Vagina (tissue), 2 donors: ENCODE data around the gene KYAT1. TPM values are rescaled to one million over a fixed set of nuclear protein-coding genes. Genes with fewer than 3 reads are reported as not detected.

Experiments used
- DNase-seq, 2 donors: peaks; one replicate each; pipeline ENCODE4 v3.0.0-alpha.2; 2017; ENCODE audit errors: extremely low spot score in 2 of 2
- H3K27ac ChIP-seq: fragments of 200-600 bp; sonication (generic); one replicate; pipeline ENCODE4 v1.5.1; 2019
- H3K27me3 ChIP-seq: fragments of 200-600 bp; sonication (generic); one replicate; pipeline ENCODE4 v1.5.1; 2019
- H3K36me3 ChIP-seq, 2 donors: fragments of 200-600 bp; sonication (generic); one replicate each; pipeline ENCODE4 v1.5.1; 2017 to 2019
- H3K4me1 ChIP-seq: fragments of 200-600 bp; sonication (generic); one replicate; pipeline ENCODE4 v1.5.1; 2019
- H3K4me3 ChIP-seq, 2 donors: fragments of 200-600 bp; sonication (generic); 1 replicate in 1 of 2; 2 replicates in 1 of 2; pipeline ENCODE4 v1.5.1; 2016 to 2019
- H3K9me3 ChIP-seq: fragments of 200-600 bp; sonication (generic); one replicate; pipeline ENCODE4 v1.5.1; 2019
- POLR2A ChIP-seq, 2 donors: fragments of 450-650 bp; IDR thresholded peaks; one replicate each; pipeline ENCODE4 v1.6.1; 2017; ENCODE audit warnings: antibody characterized with exemption in 2 of 2, mild to moderate bottlenecking in 2 of 2, moderate library complexity in 2 of 2
- POLR2AphosphoS5 ChIP-seq, 2 donors: sonication (generic); formaldehyde crosslinking; IDR thresholded peaks; one replicate each; pipeline ENCODE4 v1.9.0; 2017; ENCODE audit warnings: antibody characterized with exemption in 2 of 2, mild to moderate bottlenecking in 2 of 2, low read depth in 1 of 2; ENCODE audit not compliant: insufficient read depth in 1 of 2
- intact Hi-C: fragments of 100-400 bp; cut with DNase I; formaldehyde crosslinking; loops from one replicate; pipeline ENCODE4 v1.15.1; 2023
- total RNA-seq: library from RNA; depleted of rRNA; stranded (reverse); fragments of >200 nt; gene quantifications from one replicate; pipeline ENCODE4 v1.2.3, GENCODE V29; 2016
- TF ChIP-seq, protein P1 (sequence below), 3 experiments: fragments of 450-650 bp in 2 of 3; fragments of 200-600 bp in 1 of 3; sonication (generic) in 1 of 3; IDR thresholded peaks; one replicate each; pipeline ENCODE4 v1.5.1; 2017 to 2019; ENCODE audit warnings: antibody characterized with exemption in 3 of 3, mild to moderate bottlenecking in 2 of 3, moderate library complexity in 2 of 3

The KYAT1 gene
- total RNA-seq, 1 donor from 2014 or later: 11.0 TPM

DNA sequence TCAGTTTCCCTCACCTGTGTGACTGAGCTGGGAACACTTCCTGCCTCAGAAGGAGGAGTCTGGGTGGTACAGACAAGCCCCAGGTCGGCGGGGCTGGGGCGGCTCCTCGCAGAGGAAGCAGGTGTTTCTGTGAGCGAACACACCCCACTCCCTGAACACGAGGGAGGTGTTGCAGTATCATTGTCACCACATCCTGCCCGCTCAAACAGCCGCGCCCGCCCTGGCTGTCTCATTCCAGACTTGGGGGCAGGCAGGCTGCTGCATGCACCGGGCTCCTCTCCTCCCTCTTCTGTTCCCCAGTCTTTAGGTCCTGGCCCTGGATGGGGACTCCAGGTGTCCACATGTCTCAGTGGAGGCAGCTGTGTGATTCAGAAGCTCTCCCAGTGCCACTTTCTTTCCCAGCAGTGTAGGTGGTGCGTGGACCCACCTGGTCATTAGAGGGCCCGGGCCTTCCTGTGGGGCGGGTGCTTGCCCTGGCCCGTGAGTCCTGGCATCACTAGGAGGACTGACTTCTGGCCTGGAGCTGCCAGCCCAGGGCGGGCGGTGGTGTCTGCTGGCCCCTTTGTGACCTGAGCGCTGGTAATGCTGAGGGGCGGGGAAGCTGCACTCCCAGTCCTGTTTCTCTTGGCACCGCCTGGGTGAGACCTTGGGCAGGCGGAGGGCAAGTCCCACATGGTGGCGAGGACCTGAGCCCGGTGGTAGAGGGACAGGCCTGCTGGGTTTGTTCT, 20.8 kb upstream of the KYAT1 start:
- TF ChIP-seq POLR2A (IDR thresholded peaks at IDR 0.05) (no peak), POLR2AphosphoS5 (IDR thresholded peaks at IDR 0.05; ENCODE audit: insufficient read depth in 1 of 2, low read depth in 1 of 2) (peak; percentile 78 to 83)
- TF ChIP-seq, protein P1, sequence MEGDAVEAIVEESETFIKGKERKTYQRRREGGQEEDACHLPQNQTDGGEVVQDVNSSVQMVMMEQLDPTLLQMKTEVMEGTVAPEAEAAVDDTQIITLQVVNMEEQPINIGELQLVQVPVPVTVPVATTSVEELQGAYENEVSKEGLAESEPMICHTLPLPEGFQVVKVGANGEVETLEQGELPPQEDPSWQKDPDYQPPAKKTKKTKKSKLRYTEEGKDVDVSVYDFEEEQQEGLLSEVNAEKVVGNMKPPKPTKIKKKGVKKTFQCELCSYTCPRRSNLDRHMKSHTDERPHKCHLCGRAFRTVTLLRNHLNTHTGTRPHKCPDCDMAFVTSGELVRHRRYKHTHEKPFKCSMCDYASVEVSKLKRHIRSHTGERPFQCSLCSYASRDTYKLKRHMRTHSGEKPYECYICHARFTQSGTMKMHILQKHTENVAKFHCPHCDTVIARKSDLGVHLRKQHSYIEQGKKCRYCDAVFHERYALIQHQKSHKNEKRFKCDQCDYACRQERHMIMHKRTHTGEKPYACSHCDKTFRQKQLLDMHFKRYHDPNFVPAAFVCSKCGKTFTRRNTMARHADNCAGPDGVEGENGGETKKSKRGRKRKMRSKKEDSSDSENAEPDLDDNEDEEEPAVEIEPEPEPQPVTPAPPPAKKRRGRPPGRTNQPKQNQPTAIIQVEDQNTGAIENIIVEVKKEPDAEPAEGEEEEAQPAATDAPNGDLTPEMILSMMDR (IDR thresholded peaks at IDR 0.05): no peak
- Histone ChIP-seq H3K27me3 (no peaks in the 10 kb centered on the region), H3K4me3 (no peak overlapping the region), H3K36me3 (peaks cover 0 to 14% of the 10 kb centered on the region in 2 donors), H3K9me3 (no peaks in the 10 kb centered on the region), H3K4me1 (peaks cover 70% of the 10 kb centered on the region), H3K27ac (peak overlapping the region; percentile 94)
- intact Hi-C loops: no loop called here
- DNase-seq: no peak

DNA sequence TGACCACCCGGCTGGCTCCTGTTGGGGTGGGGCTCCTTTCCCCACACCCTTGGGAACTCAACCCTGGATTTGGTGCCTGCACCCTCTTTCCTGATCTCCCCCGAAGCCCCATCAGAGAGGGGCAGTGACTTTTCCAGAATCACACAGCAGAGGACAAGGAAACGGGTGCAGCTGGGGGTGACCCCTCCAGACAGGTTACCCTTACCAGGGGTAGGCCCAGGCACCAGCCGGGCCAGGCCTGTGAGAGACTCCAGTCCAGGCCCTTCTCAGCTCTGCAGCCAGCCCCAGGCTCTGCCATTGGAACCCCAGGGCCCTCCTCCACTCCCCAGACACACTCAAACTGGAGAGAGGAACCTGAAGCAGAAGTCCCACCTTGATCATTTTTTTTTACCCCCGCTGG, 20.1 kb upstream of the KYAT1 start:
- Histone ChIP-seq H3K27ac (peak overlapping the region; percentile 94), H3K27me3 (no peaks in the 10 kb centered on the region), H3K4me3 (no peak overlapping the region), H3K9me3 (no peaks in the 10 kb centered on the region), H3K4me1 (peaks cover 71% of the 10 kb centered on the region), H3K36me3 (peaks cover 0 to 14% of the 10 kb centered on the region in 2 donors)
- intact Hi-C loops: no loop called here
- TF ChIP-seq POLR2A (IDR thresholded peaks at IDR 0.05) (no peak), POLR2AphosphoS5 (IDR thresholded peaks at IDR 0.05; ENCODE audit: insufficient read depth in 1 of 2, low read depth in 1 of 2) (no peak)
- TF ChIP-seq, protein P1 (IDR thresholded peaks at IDR 0.05): no peak
- no peak for DNase-seq

DNA sequence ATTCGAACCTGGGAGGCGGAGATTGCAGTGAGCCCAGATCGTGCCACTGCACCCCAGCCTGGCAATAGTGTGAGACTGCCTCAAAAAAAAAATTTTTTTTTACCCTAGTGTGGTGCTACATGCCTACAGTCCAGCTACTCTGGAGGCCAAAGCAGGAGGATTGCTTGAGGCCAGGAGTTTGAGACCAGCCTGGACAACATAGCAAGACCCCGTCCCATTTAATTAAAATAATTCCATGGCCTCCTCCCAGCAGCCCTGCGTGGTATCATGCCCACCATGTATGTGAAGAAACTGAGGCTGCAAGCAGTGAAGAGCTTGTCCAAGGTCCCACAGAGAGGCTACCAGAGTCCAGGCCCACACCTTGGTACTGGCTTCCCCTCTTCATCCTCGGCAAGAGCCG, 19.6 kb upstream of the KYAT1 start:
- no peak for DNase-seq
- Histone ChIP-seq H3K4me1 (peaks cover 71% of the 10 kb centered on the region), H3K36me3 (peaks cover 0 to 14% of the 10 kb centered on the region in 2 donors), H3K27ac (peak overlapping the region; percentile 94), H3K27me3 (no peaks in the 10 kb centered on the region), H3K4me3 (no peak overlapping the region), H3K9me3 (no peaks in the 10 kb centered on the region)
- TF ChIP-seq POLR2A (IDR thresholded peaks at IDR 0.05) (no peak), POLR2AphosphoS5 (IDR thresholded peaks at IDR 0.05; ENCODE audit: insufficient read depth in 1 of 2, low read depth in 1 of 2) (no peak)
- TF ChIP-seq, protein P1 (IDR thresholded peaks at IDR 0.05): no peak
- intact Hi-C loops: no loop called here

DNA sequence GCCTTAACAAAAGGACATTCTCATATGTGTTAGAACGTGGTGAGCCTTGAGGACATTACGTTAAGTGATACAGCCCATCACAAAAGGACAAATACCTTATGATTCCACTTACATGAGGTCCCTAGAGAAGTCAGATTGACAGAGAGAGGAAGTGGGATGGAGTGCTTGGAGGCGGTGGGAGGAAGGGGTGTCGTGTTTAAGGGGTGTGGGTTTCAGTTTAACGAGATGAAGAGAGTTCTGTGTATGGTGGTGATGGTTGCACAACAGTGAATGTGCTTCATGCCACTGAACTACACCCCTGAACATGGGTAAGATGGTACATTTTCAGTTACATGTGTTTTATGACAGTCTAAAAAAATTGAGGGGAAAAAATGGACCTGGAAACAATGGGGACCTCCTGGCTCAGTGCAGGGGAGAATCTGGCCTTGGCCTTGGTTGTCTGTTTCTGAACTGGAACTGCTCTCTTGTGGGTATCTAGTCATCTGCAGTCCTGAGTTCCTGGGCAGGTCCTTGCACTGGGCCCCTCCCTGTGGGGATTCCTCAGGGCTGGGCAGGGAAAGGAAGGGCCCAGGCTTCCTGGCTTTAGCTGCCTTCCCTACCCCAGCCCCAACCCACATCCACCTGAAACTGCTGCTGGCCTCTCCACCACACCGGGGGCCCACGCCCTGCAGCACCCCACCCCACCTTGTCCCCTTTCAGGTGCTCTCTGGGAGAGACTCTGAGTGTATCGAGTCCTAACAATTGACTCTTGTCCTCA, 18.0 kb upstream of the KYAT1 start:
- no peak for TF ChIP-seq POLR2AphosphoS5 (IDR thresholded peaks at IDR 0.05; ENCODE audit: insufficient read depth in 1 of 2, low read depth in 1 of 2)
- no peak for TF ChIP-seq POLR2A (IDR thresholded peaks at IDR 0.05)
- TF ChIP-seq, protein P1 (IDR thresholded peaks at IDR 0.05): no peak
- intact Hi-C loops: no loop called here
- Histone ChIP-seq H3K4me1 (peaks cover 77% of the 10 kb centered on the region), H3K27me3 (no peaks in the 10 kb centered on the region), H3K9me3 (no peaks in the 10 kb centered on the region), H3K36me3 (peaks cover 0 to 20% of the 10 kb centered on the region in 2 donors), H3K27ac (peak overlapping the region; percentile 94), H3K4me3 (no peak overlapping the region)
- DNase-seq: no peak
